PC-9 (cell line): ENCODE data around the gene ASIP.

Experiments
- EZH2 ChIP-seq: fragments of 200-600 bp; sonication (generic); IDR thresholded peaks from 2 replicates; pipeline ENCODE4 v1.8.0; 2017; ENCODE audit warnings: antibody characterized with exemption, low read depth
- TF ChIP-seq, protein P1 (sequence below): fragments of 200-600 bp; sonication (generic); conservative IDR thresholded peaks from 2 replicates; pipeline ENCODE4 v1.6.1; 2017; ENCODE audit warnings: mixed run types, antibody characterized with exemption, mild to moderate bottlenecking, moderate library complexity

GRCh38 chr20:34302723-34303533 lies 61.7 kb downstream of the ASIP start, which contains the start of gene AHCY:
- TF ChIP-seq EZH2, result no peak
- TF ChIP-seq, protein P1, sequence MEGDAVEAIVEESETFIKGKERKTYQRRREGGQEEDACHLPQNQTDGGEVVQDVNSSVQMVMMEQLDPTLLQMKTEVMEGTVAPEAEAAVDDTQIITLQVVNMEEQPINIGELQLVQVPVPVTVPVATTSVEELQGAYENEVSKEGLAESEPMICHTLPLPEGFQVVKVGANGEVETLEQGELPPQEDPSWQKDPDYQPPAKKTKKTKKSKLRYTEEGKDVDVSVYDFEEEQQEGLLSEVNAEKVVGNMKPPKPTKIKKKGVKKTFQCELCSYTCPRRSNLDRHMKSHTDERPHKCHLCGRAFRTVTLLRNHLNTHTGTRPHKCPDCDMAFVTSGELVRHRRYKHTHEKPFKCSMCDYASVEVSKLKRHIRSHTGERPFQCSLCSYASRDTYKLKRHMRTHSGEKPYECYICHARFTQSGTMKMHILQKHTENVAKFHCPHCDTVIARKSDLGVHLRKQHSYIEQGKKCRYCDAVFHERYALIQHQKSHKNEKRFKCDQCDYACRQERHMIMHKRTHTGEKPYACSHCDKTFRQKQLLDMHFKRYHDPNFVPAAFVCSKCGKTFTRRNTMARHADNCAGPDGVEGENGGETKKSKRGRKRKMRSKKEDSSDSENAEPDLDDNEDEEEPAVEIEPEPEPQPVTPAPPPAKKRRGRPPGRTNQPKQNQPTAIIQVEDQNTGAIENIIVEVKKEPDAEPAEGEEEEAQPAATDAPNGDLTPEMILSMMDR, result peak; percentile 13; the same call in 1 of the 2 replicates
